ENCODE measurements around the gene JUNB. TPM values are rescaled to one million over a fixed set of nuclear protein-coding genes. Genes with fewer than 3 reads are reported as not detected.

The JUNB gene
- total RNA-seq, 2 donors from 2014 or later: 219 to 485 TPM

DNA sequence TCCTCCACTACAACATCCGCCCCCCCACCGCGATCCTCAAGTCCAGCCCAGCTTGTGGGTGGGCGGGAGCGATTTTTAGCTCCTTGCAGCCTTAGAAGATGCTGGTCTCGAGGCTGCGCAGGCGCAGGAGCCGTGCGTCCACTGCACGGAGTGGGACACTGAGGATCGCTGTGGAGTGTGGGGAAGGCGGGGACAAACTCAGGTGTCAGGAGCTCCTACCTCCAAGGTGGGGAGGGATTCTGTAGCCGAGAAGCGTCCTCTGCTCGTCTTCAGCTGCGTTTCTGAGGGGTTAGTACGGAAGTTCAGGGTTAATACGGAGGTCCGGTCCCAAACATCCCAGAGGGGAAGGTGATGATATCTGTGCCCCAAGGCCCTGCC is 43.3 kb downstream of the JUNB start, which contains the start of gene RTBDN:
TSS of gene RTBDN (minus strand) at position 14 of the 378 bp plus-strand sequence. CDS start 4,600 bp downstream, outside the sequence.
- intact Hi-C loops (cut with DNase I): no loop called here
- no peaks in the 10 kb centered on the region for H3K9me3 ChIP-seq
- no peak within 1 kb of the TSS for H3K27ac ChIP-seq
- H3K36me3 ChIP-seq (replicated peaks in 1 of 2; ENCODE audit: insufficient read depth in 1 of 2, low read depth in 2 of 2): no peaks in the 10 kb centered on the region
- no peak within 1 kb of the TSS for H3K4me3 ChIP-seq
- no peak for DNase-seq
- H3K27me3 ChIP-seq: peaks cover 0 to 32% of the 10 kb centered on the region in 2 donors
- H3K4me1 ChIP-seq: peaks cover 33% of the 10 kb centered on the region
- ATAC-seq: no peak
- 6% methylated on average over 7 to 20 of the region's 20 CpGs for WGBS, 2 donors
- TF ChIP-seq POLR2A (IDR thresholded peaks at IDR 0.05): no peak
- TF ChIP-seq, protein P1, sequence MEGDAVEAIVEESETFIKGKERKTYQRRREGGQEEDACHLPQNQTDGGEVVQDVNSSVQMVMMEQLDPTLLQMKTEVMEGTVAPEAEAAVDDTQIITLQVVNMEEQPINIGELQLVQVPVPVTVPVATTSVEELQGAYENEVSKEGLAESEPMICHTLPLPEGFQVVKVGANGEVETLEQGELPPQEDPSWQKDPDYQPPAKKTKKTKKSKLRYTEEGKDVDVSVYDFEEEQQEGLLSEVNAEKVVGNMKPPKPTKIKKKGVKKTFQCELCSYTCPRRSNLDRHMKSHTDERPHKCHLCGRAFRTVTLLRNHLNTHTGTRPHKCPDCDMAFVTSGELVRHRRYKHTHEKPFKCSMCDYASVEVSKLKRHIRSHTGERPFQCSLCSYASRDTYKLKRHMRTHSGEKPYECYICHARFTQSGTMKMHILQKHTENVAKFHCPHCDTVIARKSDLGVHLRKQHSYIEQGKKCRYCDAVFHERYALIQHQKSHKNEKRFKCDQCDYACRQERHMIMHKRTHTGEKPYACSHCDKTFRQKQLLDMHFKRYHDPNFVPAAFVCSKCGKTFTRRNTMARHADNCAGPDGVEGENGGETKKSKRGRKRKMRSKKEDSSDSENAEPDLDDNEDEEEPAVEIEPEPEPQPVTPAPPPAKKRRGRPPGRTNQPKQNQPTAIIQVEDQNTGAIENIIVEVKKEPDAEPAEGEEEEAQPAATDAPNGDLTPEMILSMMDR (IDR thresholded peaks at IDR 0.05): no peak

DNA sequence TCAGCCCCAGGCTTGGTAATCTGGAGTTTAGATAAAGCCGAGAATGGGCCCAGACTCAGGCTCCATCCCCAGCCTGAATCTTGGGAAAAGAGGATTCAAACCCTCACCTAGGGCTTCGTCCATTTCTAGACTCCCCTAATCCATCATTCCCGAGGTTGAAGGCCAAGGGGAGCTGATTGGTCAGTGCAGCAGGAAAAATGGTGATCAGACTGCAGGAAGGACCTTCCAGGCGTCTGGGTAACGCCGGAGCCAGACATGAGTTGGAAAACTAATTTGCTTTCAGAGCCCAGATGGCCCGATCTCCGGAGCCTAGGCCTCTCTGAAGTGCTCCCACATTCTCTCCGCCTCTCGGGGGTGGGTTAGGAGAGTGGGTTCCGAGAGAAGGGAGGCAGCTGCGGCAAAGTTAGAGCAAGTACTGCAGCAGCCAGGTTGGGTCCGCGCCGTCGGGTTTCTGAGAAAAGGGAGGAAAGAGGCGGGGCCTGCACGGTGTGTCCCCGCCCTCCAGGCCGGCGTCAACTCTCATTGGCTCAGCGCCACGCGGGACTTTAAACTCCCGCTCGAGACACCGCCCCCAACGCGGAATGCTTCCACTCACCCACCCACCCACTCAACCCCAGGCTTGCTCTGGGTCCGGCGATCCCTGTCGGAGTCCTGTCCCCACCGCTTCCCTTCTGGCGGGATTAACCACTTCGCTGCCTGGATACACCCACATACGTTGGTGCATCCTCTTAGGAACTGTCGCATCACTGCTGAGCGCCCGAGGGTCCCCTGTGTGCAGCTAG is 43.9 kb downstream of the JUNB start:
- no peak for TF ChIP-seq POLR2A (IDR thresholded peaks at IDR 0.05)

DNA sequence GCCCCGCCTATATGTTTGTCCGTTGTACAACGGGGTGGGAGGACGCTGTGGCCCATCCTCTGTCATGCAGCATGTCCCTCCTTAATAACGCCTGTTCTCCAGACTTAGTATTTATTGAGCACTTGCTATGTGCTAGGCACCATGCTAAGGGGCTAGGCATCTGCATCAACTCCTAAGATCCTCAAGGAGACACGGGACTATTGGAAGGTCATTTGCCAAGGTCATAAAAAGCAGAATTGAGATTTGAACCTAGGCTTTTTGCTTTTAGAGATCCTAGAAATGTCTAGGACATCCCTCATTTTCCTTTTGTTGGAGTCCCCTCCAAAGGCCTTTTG is 45.2 kb downstream of the JUNB start:
- 6% methylated on average over 5 to 6 of the region's 6 CpGs for WGBS, 2 donors
- no peaks in the 10 kb centered on the region for H3K36me3 ChIP-seq (replicated peaks in 1 of 2; ENCODE audit: insufficient read depth in 1 of 2, low read depth in 2 of 2)
- no peak for TF ChIP-seq POLR2A (IDR thresholded peaks at IDR 0.05)
- TF ChIP-seq, protein P1 (IDR thresholded peaks at IDR 0.05): no peak
- H3K27me3 ChIP-seq: peaks cover 0 to 38% of the 10 kb centered on the region in 2 donors
- no peaks in the 10 kb centered on the region for H3K9me3 ChIP-seq
- no peak overlapping the region for H3K4me3 ChIP-seq
- DNase-seq: no peak
- no peak overlapping the region for H3K27ac ChIP-seq
- ATAC-seq: no peak
- H3K4me1 ChIP-seq: peaks cover 43% of the 10 kb centered on the region
- intact Hi-C loops (cut with DNase I): no loop called here

More for the DNA sequence above, 43.9 kb downstream of the JUNB start:
- Histone ChIP-seq H3K4me3 (no peak overlapping the region), H3K4me1 (peaks cover 33% of the 10 kb centered on the region), H3K9me3 (no peaks in the 10 kb centered on the region), H3K36me3 (replicated peaks in 1 of 2; ENCODE audit: insufficient read depth in 1 of 2, low read depth in 2 of 2) (no peaks in the 10 kb centered on the region), H3K27me3 (peaks cover 0 to 32% of the 10 kb centered on the region in 2 donors), H3K27ac (no peak overlapping the region)
- 5 to 7% methylated on average over 24 to 39 of the region's 39 CpGs for WGBS, 2 donors
- ATAC-seq: no peak
- intact Hi-C loops (cut with DNase I): no loop called here
- DNase-seq: peak in 3 of 4 donors; percentile 22 to 51 (median 31)

DNA sequence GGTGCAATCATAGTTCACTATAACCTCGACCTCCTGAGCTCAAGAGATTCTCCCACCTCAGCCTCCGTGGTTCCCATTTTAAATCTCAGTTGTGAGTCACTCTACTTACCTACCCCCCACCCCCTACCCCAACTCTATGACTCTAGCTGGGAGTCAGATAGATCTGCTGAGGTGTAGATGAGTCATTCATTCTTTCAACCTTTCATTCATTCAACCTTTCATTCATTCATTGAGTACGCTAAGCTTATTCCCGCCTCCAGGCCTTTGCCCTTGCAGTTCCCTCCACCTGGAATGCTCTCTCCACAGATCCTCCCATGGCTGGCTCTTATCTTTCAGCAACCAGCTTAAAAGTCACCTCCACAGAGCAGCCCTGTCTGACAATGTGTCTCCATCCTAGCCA is 45.9 kb downstream of the JUNB start:
- intact Hi-C loops (cut with DNase I): no loop called here
- Histone ChIP-seq H3K27me3 (peaks cover 0 to 45% of the 10 kb centered on the region in 2 donors), H3K36me3 (replicated peaks in 1 of 2; ENCODE audit: insufficient read depth in 1 of 2, low read depth in 2 of 2) (no peaks in the 10 kb centered on the region), H3K4me3 (no peak overlapping the region), H3K4me1 (peaks cover 43% of the 10 kb centered on the region), H3K27ac (no peak overlapping the region), H3K9me3 (no peaks in the 10 kb centered on the region)
- 66 to 67% methylated on average over 4 of the region's 4 CpGs for WGBS, 2 donors
- no peak for TF ChIP-seq POLR2A (IDR thresholded peaks at IDR 0.05)
- TF ChIP-seq, protein P1 (IDR thresholded peaks at IDR 0.05): no peak
- ATAC-seq (no peak), DNase-seq (no peak)

DNA sequence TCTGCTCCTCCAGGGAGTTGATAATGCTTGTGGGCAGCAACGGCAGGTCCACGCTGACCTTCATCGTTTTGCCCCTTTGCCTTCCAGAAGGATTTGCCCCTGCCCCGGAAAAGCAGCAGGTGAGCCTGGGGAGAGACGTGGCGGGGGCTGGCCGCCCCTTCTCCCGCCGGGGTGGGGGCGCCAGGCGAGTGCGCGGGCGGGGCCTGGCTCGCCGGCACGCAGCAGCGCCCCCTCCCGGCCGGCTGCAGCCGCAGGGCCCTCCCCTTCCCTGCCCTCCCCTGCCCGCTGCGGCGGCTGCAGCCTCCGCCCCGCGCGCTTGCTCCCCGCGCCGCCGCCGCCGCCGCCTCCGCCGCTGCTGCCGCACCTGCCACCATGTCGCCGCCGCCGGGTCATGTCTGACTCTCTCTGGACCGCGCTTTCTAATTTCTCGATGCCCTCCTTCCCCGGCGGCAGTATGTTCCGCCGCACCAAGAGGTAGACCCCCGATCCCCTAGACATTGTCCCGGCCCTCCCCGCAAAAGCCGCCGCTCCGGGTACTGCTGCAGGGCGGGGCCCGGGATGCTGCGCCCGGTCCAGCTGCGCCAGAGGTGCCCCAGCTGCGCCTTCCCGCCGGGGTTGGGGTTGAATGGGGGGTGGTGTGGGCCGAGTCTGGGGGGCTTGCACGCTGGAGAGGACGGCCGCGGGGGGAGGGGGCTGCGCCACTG is 47.0 kb downstream of the JUNB start, which contains the start of gene MAST1:
TSS of gene MAST1 (plus strand) at position 334 of the 704 bp plus-strand sequence. CDS start at position 392, 58 bp downstream.
- ATAC-seq (peak; percentile 66), DNase-seq (peak; percentile 36 to 69 (median 45))
- intact Hi-C loops (cut with DNase I): no loop called here
- no peaks in the 10 kb centered on the region for H3K9me3 ChIP-seq
- H3K27ac ChIP-seq: no peak within 1 kb of the TSS
- no peaks in the 10 kb centered on the region for H3K36me3 ChIP-seq (replicated peaks in 1 of 2; ENCODE audit: insufficient read depth in 1 of 2, low read depth in 2 of 2)
- H3K27me3 ChIP-seq: peaks cover 0 to 46% of the 10 kb centered on the region in 2 donors
- WGBS, 2 donors: 0 to 1% methylated on average over 16 to 61 of the region's 69 CpGs
- no peak within 1 kb of the TSS for H3K4me3 ChIP-seq
- peaks cover 33% of the 10 kb centered on the region for H3K4me1 ChIP-seq
- TF ChIP-seq, protein P1 (IDR thresholded peaks at IDR 0.05): peak in 4 of 7 experiments; percentile 53 to 66 (median 63)
- TF ChIP-seq POLR2A (IDR thresholded peaks at IDR 0.05): no peak
